NCI-H2227 treated with DMSO at 0.1 percent for 48 hours (cell line): ENCODE results near the gene CXCL12.

Experiments
- DNase-seq: peaks from one replicate; lab custom pipeline; 2025; lab: John Stamatoyannopoulos, UW

Gene CXCL12

GRCh38 chr10:44362866-44363711 is 21.8 kb downstream of the CXCL12 start:
- DNase-seq, result no peak

- DNase-seq, result no peak
Measured at GRCh38 chr10:44361109-44361508, 23.8 kb downstream of the CXCL12 start.

DNA sequence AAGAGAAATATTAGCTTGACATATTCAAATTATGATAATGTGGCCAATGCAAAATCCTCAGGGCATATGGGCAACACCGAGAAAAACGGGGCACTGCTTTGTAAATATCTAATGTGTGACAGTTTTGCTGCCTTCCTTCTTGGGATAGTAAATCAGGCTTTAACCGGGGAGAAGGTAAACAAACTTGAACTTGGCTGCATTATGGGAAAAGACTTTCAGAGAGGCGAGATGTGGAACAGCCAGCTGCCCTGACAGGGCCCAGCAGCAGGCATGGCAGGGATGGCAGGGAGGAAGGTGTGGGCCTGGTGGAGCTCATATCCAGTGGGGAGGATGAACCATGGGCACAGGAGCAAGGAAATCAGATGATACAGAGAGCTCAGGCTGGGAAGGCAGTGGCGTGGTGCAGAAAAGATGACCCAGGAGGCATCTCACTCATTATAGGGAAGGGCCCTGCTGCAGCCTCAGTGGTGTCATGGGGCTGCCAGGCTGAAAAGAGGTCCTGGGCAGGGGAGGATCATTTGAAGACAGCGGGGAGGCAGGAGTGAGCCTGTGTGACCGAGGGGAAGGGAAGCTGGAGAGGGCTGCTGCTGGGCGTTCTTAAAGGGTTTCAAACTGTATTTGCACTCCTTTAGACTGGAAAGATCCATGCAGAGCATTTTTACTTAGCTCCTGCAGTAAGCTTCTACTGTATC is 26.7 kb downstream of the CXCL12 start:
- DNase-seq, result no peak

DNA sequence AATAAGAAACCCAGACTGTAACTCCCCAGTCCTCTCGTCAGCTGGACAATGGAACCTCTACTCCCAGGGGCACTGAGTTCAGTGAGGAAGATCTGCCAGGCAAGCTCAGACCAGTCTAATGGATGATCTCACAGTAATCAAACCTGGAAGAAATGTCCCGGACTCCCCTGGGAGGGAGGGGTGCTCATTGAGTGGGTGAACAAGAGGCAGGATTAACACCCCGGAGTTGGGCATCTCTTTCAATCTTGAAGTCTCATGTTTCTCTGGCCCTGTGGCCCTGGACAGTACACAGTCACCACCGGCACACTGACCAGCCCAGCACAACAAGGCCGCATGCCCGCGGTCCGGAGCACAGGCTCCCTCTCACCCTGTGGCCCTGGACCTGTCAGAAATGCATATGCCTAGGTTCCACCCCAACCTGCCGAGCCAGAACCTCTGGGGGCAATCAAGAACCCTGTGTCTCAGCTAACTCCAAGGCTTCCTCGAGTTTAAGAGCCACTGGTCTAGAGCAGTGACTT is 27.8 kb downstream of the CXCL12 start:
- DNase-seq, result no peak

- DNase-seq, result no peak
Measured at GRCh38 chr10:44356139-44357022, 28.5 kb downstream of the CXCL12 start.

DNA sequence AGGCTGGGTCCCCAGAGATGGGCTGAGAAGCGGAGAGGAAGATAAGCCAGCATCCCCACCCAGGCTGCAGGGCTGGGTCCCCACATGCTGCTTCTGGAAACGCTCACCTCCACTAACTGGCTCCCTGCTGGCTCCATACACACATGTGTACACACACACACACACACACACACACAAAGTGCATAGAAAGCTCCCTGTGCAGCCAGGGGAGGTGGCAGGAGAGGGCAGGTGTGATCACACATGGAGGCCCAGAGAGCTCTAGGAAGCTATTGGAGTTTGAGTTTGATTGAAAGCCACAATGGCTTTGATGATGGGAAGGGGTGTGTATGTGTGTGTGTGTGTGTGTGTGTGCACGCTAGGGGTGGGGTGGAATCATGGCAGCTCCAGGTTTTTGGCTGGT is 29.3 kb downstream of the CXCL12 start:
- no peak for DNase-seq

DNA sequence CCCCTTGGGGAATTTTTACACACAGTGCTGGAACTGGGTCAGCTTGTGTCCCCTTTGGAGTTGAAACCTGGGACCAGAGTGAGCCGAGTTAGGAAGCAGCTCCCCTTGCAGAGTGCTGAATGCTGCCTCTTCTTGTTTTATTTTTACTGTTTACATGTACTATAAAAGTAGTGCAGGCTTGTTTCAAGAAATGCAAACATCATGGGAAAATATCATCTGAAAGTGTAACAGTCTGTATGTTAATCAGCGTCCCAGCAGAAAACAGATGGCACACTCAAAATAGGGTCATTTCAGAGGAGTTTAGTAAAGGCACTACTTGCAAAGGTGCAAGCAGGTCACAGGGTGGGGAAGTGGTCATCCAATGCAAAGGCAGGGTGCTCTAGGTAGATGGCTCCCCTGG is 30.1 kb downstream of the CXCL12 start:
- DNase-seq, result no peak

DNA sequence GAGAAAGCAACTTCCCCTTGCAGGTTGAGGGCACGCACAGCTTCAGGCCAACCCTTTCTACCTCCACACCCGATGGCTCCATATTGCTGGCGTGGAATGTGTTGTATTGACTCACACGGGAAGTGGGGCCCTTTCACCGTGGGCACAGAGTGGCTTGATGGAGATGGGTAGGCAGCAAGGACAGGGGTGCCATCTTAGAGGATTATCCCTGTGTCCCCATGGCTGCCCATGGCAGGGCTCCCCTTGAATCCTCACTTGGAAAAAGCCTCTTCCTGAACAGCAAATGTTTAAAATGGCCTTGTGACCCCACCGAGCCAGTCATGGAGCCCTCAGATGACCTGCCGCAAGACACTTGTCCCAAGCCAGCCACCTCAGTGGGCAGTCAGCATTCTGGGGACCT is 31.2 kb downstream of the CXCL12 start:
- no peak for DNase-seq

- DNase-seq, result no peak
Measured at GRCh38 chr10:44353128-44353390, 31.8 kb downstream of the CXCL12 start.

GRCh38 chr10:44352316-44353127 is 32.4 kb downstream of the CXCL12 start:
- no peak for DNase-seq

DNA sequence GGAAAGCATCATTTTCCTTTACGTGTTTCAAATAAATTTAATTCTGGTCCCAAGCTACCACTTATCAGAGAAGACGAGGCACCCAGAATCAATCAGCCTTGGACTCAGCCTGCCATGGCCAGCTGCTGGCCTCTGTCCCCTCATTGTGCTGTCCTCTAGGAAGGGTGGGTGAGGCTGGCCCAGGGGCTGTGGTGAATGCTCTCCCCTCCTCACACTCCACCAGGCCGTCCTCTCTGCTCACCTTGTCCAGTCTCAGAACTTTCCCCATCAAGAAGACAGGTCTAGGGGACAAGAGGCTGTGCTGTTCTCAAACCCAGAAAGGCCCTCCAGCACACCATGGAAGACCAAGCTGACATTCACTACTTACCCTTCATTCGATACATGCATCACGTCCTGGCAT is 36.4 kb downstream of the CXCL12 start:
- DNase-seq, result no peak

- no peak for DNase-seq
Measured at GRCh38 chr10:44347609-44348400, 37.1 kb downstream of the CXCL12 start.

- no peak for DNase-seq
Measured at GRCh38 chr10:44344727-44345126, 40.2 kb downstream of the CXCL12 start.

- no peak for DNase-seq
Measured at GRCh38 chr10:44343843-44344242, 41.1 kb downstream of the CXCL12 start.

DNA sequence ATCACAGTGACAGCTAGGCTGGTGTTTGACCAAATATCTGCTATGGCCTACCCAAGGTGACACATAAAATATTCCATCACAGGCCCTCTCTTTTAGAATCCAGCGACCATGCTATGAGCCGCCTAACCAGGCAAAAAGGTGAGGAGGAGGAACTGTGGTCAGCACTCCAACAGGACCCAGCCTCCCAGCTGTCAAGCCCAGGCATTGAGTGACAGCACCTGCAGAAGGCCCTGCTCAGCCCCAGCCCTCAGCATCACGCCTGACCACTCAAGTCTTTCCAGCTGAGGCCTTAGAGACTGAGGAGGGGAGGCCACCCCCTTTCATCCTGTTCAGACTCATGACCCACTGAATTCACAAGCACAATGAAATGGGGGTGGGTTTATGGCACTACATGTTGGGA is 43.0 kb downstream of the CXCL12 start:
- DNase-seq, result no peak

DNA sequence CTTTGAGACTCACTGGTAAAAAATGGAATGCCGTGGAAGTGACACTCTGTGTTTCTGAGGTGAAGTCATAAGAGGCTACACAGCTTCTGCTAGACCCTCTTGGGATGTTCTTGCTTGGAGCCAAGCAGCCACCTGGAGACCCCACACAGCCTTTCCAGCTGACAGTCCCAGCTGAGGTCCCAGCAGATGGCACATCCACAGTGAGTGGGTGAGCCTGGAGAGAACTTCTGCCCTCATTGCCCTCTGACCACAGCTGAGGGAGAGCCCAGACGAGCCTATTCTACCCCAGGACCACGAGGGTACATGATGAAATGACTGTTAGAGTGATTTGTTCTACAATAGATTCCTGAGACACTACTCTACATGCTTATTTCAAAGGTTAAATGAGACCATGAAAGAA is 44.3 kb downstream of the CXCL12 start:
- DNase-seq, result no peak

DNA sequence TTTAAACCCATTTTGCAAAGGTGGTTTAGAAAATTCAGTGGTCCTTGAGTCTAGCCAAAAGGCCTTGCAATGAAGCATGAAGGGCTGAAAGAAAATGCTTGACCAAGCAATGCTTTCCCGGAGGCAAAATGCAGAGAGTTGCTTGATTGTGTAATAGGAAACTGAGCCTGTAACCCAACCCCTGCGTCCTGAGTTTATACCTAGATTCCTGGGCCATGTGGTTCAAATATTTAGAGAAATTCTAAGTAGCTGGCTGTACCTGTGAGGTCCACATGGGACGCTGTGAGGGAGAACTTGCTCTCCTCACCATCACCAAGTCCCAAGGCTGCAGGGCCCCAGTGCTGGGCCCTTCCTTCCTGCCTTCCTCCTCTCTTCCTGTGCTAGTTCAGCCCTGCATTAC is 45.7 kb downstream of the CXCL12 start:
- DNase-seq, result no peak

DNA sequence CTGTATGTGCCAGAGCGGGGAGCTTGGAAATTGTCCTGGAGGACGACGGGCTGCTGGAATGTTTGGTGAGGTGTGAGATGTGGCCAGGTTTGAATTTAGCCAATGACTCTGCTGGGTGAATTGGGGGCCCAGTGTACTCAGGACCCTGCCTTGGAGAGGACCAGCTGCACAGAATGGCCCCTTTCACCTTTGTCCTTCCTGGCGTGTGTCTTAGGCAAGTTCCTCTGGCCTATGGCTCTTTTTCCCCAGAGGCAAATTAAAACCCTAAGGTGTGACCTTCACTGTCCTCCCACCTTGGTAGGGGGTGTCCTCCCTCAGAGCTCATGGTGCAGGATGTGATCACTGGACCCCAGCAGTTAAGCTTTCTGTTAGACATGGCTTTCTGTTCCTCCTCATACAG is 47.8 kb downstream of the CXCL12 start:
- DNase-seq, result no peak

DNA sequence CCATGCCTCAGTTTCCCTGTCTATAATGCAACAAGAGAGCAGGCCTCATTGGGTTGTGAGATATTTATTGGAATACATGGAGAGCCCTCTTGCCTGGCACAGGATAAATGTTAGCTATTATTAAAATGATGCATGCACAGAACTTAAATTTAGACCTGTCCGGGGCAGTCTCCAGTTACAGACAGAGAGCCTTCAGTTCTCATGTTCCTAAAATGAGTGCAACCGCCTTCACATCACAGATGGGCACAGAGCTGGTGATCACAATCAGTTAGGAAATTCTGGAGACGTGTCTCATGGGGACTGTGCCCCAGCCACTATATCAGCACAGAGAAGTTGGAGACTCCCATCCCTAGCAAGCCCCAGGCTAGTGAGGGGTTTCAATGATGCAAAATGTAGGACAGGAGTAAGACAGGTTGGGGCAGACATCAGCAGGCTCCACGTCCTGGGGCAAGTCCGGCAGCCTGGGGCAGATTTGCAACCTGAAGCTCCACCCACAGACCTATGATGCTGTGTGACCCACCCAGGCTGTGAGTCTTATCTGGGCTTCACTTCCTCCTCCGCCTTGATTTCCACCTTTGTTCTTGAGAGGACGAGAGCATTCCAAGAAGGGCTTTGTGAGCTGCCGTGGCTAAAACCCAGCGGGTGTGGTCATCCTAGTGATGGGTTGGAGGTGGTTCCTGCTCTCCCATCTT is 49.4 kb downstream of the CXCL12 start:
- DNase-seq, result no peak

DNA sequence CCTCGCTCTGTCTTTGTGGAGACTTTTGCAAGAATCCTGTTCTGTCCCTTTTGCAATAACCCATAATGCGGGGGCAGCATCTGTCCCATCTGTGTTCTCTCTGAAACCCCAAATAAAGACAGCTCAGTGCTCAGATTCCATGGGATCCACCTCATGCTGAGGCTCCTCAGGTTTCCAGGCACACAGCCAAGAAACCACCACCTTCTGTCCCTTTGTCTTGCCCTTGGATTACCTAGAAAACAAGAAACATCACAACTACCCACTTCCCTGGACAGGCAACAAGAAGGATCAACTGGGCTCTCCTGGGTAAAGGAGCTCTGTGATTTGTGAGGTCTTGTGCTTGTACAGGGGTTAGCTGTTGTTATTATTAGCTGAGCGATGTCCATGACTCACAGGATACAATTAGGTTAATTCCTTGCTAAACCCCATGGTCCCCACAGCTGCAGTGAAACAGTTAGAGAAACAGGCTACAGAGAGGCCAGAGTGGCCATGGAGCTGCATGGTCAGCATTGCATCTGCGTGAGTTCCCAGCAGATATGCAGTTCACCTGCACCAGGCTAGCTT is 50.2 kb downstream of the CXCL12 start:
- DNase-seq, result no peak
